GM18951 (cell line): Measurements from ENCODE around the gene DYNC1LI1.

Source experiments
- POLR2A ChIP-seq: IDR thresholded peaks from 4 replicates; pipeline ENCODE4 v1.6.1; 2011; ENCODE audit warnings: mild to moderate bottlenecking; ENCODE audit not compliant: insufficient read length, insufficient read depth; ENCODE audit errors: extremely low read depth
- in situ Hi-C: fragments of 300-500 bp; cut with MboI; formaldehyde crosslinking; loops from one replicate; pipeline ENCODE4 v1.12.0; 2022; ENCODE audit warnings: low sequenced_read_pairs, mixed read lengths, inconsistent platforms; ENCODE audit not compliant: unreplicated experiment

DYNC1LI1 gene

DNA sequence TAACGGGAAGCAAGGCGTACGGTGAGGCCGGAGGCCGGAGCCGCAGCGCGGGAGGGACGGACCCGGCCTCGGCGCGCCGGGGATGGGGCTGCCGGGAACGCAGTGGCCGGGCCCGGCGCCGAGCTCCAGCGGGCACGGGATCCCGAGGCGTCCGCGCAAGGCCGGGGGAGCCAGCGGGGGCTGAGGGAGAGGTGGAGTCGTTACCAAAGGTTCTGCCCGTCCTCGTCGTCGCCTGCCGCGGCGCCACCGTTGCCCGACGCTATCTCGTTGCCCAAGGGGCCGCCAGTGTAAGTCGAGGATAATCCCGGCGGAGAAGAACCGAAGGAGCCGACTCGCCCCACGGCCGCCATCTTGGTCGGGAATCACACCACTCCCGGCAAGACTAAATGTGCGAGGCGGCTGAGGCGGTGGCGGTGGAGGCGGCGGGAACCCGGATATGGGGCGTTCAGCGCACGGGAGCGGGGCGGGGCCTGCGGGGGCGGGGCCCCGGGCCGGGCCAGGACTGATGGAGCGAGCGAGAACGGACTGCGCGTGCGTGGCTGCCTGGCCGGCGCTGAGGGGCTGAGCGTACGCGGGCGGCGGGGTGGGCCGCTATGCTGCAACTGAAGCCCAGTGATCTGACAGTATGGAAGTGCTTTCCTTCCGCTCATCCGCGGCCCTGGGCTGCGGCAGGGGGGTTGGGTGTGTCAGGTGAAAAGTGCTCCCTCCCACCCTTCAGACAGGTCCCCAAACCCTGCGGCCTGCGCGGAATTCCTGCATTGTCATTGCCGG is at the start of gene DYNC1LI1:
TSS of gene DYNC1LI1 (minus strand) at position 438 of the 771 bp plus-strand sequence. CDS start at position 350, 88 bp downstream.
- TF ChIP-seq POLR2A, result peak; percentile 89
- in situ Hi-C loops, result no loop called here

DNA sequence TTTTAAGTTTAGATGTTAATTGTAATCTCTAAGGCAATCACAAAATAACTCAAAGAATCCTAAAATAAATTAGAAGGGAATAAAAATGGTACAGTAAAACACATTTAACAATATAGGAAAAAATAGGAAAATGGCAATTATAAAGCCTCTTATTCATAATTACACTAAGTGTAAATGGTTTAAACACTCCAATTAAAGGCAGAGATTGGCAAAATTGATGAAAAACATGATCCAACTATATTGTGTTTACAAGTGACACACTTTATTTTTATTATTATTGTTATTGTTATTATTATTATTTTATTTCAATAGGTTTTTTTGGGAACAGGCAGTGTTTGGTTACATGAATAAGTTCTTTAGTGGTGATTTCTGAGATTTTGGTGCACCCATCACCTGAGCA is 48.7 kb upstream of the DYNC1LI1 start:
- in situ Hi-C loops, result no loop called here
- TF ChIP-seq POLR2A, result no peak

DNA sequence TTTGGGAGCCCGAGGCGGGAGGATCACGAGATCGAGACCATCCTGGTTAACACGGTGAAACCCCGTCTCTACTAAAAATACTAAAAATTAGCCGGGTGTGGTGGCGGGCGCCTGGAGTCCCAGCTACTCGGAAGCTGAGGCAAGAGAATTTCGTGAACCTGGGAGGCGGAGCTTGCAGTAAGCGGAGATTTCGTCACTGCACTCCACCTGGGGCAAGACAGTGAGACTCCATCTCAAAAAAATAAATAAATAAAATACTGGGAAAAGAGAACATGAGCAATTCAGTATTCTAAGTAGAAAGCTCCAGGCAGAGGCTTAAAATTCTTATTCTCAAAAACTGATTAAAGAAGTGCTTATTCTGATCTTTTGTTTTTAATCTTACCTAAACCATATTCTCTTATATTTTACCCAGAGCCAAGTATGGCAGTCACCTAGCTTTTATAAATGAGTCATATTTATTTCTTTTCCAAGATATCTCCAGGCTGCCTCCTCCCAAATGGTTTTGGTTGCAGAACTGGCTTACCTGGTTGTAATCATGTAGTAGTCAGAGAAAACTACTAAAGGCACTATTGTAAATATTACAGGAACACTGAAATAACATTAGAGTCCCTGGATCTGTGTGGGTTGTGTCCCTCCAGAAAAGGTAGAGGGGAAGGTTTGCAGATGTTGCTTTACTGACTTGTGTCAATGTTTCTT is 45.8 kb upstream of the DYNC1LI1 start:
- no peak for TF ChIP-seq POLR2A
- in situ Hi-C loops, result no loop called here

DNA sequence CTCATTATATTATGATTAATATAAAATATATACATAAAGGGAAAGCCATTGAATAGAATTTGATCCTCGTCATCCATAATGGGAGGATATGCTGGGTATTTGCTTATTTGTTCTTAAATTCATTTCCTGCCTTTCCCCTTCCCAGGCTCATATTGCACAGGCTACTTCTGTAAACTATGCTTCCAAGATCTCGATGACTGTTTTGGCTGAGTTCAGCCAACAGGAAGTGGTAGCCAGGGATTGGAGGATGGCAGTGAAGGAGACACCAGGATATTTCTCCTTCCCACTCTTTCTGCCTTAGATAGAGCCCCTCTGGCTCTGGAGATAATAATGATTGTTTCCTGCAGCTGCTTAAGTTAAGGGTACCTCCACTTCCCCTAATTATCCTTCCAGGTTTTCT is 44.3 kb upstream of the DYNC1LI1 start:
- TF ChIP-seq POLR2A, result no peak
- in situ Hi-C loops, result no loop called here

DNA sequence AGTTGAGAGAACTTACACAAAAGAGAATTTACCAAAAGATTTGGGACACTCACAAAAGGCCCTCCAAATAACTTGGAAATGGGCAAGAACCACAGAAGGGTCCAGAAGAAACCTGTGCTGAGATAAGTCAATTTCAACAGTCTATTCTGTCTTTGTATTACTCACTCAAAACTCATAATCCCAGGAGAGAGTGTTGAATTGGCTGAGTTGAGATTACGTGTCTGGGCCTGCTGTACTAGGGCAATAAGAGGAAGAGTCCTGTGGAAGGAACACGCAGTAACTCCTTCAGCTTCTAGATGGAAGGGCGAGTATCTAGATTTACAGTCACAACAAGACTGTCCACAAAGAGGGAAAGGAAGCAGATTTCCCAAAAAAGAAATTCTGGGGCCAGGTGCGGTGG is 42.5 kb upstream of the DYNC1LI1 start:
- TF ChIP-seq POLR2A, result no peak
- in situ Hi-C loops, result no loop called here

DNA sequence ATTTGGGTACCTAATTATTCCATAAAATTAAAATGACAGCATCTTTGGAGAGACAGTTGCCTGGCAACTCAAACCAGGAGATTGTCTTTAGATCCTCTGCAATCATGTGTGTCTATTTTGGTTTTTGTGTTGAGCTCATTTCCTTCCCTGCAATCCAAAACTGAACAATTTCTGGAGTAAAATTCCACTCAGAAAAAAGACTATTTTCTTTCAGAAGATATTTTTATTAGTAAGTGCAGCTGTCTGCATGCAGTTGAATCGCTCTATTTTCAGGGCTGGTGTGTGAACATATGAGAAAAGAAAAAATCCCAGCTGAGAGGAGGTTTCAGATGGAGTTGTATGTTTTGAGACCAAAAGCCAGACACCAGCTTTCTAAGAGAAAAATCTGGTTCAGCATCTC is 41.9 kb upstream of the DYNC1LI1 start:
- no peak for TF ChIP-seq POLR2A

GRCh38 chr3:32607522-32607921 is 36.9 kb upstream of the DYNC1LI1 start:
- in situ Hi-C loops, result no loop called here

More for the DNA sequence above, 41.9 kb upstream of the DYNC1LI1 start:
- in situ Hi-C loops, result no loop called here

DNA sequence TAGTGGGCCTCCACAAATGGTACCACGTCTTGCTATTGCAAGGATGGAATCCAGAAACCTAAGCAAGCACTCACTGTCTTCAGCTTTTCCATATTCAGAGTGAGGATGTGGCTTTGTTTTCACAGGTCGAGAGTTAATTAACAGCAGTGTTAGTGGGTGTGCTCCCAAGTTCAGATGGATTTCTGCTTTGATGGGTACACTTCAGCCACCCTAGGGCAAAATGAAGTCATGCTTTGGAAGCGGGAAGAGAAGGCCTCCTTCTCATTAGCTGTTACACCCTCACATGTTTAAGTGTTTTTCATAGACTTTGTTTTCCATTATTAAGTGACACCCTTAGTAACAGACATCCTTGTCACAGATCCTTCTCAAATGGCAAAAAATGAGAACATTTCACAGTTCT is 36.3 kb upstream of the DYNC1LI1 start:
- no peak for TF ChIP-seq POLR2A
- in situ Hi-C loops, result no loop called here

More at GRCh38 chr3:32607522-32607921, 36.9 kb upstream of the DYNC1LI1 start:
- TF ChIP-seq POLR2A, result no peak

- in situ Hi-C loops, result no loop called here
- TF ChIP-seq POLR2A, result no peak
Observed at GRCh38 chr3:32606277-32606676, 35.6 kb upstream of the DYNC1LI1 start.

GRCh38 chr3:32603064-32603463 is 32.4 kb upstream of the DYNC1LI1 start:
- TF ChIP-seq POLR2A, result no peak
- in situ Hi-C loops, result no loop called here

- TF ChIP-seq POLR2A, result no peak
- in situ Hi-C loops, result no loop called here
Observed at GRCh38 chr3:32602206-32602605, 31.5 kb upstream of the DYNC1LI1 start.

DNA sequence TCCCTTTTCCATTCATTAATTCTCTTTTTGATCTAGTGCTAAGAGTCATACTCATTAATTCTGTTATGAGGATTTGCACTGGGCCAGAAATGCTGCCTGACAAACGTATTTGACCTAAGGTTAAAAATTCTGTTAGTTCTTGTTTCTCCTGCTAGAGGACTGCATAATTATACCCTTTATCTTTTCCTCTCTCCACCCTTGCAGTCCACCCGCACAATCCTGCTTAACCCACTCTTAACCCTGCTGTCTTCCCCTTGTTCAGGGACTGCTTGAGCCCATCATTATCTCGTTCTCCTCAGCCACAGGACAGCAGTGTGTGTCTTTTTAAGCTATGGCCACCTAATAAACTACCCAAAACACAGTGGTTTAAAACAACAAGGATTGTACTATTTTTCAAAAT is 31.1 kb upstream of the DYNC1LI1 start:
- no peak for TF ChIP-seq POLR2A
- in situ Hi-C loops, result no loop called here

DNA sequence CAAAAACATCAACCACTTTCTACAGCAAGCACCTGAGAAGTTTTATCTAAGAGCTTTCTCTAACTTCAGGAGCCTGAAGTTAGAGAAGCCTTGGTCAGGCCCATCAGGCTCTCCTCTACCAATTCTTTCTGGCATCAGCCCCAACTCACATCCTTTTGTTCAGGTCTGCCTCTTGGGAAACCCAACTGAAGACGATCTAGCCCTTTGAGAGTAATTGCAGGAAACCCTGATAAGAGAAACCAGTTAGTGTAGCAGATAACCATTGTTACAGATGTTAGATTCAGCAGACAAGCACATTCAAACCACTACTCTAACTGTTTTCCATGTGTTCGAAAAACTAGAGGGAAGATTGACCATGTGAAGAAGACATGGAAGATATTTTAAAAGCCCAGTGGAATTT is 27.0 kb upstream of the DYNC1LI1 start:
- in situ Hi-C loops, result no loop called here
- TF ChIP-seq POLR2A, result no peak

DNA sequence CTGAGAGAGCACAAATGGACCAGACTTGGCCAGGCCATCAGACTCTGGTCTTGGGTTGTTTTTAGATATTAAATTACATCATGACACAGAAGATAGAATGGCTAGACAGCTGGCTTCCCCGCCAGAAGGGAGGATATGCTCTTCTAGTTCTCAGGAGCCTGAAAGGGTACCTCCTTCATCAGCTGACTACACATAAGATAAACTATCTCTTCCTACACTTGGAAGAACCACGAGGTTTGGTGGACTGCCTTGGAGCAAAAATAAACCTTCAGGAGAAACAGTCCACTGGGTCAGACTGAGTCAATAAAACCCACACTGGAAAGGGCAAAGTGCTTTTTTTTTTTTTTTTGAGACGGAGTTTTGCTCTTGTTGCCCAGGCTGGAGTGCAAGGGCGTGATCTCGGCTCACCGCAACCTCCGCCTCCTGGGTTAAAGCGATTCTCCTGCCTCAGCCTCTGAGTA is 26.3 kb upstream of the DYNC1LI1 start:
- in situ Hi-C loops, result no loop called here
- TF ChIP-seq POLR2A, result no peak
